ENCODE results near the gene ATG16L1.

The ATG16L1 gene

GRCh38 chr2:233303252-233303651, 51.8 kb downstream of the ATG16L1 start:
- Histone ChIP-seq H3K27me3 (ENCODE audit: control insufficient read depth, insufficient read depth, low read length) (no peaks in the 10 kb centered on the region), H3K9me3 (ENCODE audit: control insufficient read depth, low read length) (no peaks in the 10 kb centered on the region), H3K4me1 (no peaks in the 10 kb centered on the region), H3K9ac (no peak overlapping the region), H3K79me2 (no peaks in the 10 kb centered on the region), H3K27ac (no peak overlapping the region), H2AFZ (no peak overlapping the region), H3K4me3 (ENCODE audit: low read depth, low read length) (no peak overlapping the region), H3K36me3 (ENCODE audit: control insufficient read depth, insufficient read depth, low read length) (no peaks in the 10 kb centered on the region), H3K4me2 (ENCODE audit: low read length) (no peak overlapping the region)
- TF ChIP-seq CTCF (IDR thresholded peaks at IDR 0.05), result no peak

GRCh38 chr2:233307565-233307964, 56.1 kb downstream of the ATG16L1 start, which contains the start of gene SAG:
TSS of gene SAG (plus strand) at chr2:233307816. CDS start at chr2:233309190, 1,374 bp downstream.
- H2AFZ ChIP-seq, result no peak within 1 kb of the TSS
- no peak for TF ChIP-seq CTCF (IDR thresholded peaks at IDR 0.05)
- H3K79me2 ChIP-seq, result no peaks in the 10 kb centered on the region
- H3K27ac ChIP-seq, result no peak within 1 kb of the TSS
- H3K4me2 ChIP-seq (ENCODE audit: low read length), result no peak within 1 kb of the TSS
- H3K4me3 ChIP-seq (ENCODE audit: low read depth, low read length), result no peak within 1 kb of the TSS
- H3K9ac ChIP-seq, result no peak within 1 kb of the TSS
- H3K4me1 ChIP-seq, result no peaks in the 10 kb centered on the region
- no peaks in the 10 kb centered on the region for H3K9me3 ChIP-seq (ENCODE audit: control insufficient read depth, low read length)
- H3K27me3 ChIP-seq (ENCODE audit: control insufficient read depth, insufficient read depth, low read length), result no peaks in the 10 kb centered on the region
- no peaks in the 10 kb centered on the region for H3K36me3 ChIP-seq (ENCODE audit: control insufficient read depth, insufficient read depth, low read length)

GRCh38 chr2:233311241-233311926, 59.9 kb downstream of the ATG16L1 start:
- H3K9me3 ChIP-seq (ENCODE audit: control insufficient read depth, low read length), result no peaks in the 10 kb centered on the region
- H3K36me3 ChIP-seq (ENCODE audit: control insufficient read depth, insufficient read depth, low read length), result no peaks in the 10 kb centered on the region
- H3K4me1 ChIP-seq, result no peaks in the 10 kb centered on the region
- H2AFZ ChIP-seq, result no peak overlapping the region
- H3K4me3 ChIP-seq (ENCODE audit: low read depth, low read length), result no peak overlapping the region
- no peak overlapping the region for H3K9ac ChIP-seq
- no peak overlapping the region for H3K4me2 ChIP-seq (ENCODE audit: low read length)
- H3K79me2 ChIP-seq, result no peaks in the 10 kb centered on the region
- no peaks in the 10 kb centered on the region for H3K27me3 ChIP-seq (ENCODE audit: control insufficient read depth, insufficient read depth, low read length)
- TF ChIP-seq CTCF (IDR thresholded peaks at IDR 0.05), result no peak
- H3K27ac ChIP-seq, result no peak overlapping the region

GRCh38 chr2:233312874-233313273, 61.4 kb downstream of the ATG16L1 start:
- H3K9ac ChIP-seq, result no peak overlapping the region
- no peaks in the 10 kb centered on the region for H3K4me1 ChIP-seq
- no peaks in the 10 kb centered on the region for H3K9me3 ChIP-seq (ENCODE audit: control insufficient read depth, low read length)
- H3K36me3 ChIP-seq (ENCODE audit: control insufficient read depth, insufficient read depth, low read length), result no peaks in the 10 kb centered on the region
- no peak overlapping the region for H2AFZ ChIP-seq
- TF ChIP-seq CTCF (IDR thresholded peaks at IDR 0.05), result no peak
- H3K4me2 ChIP-seq (ENCODE audit: low read length), result no peak overlapping the region
- no peak overlapping the region for H3K4me3 ChIP-seq (ENCODE audit: low read depth, low read length)
- H3K27me3 ChIP-seq (ENCODE audit: control insufficient read depth, insufficient read depth, low read length), result no peaks in the 10 kb centered on the region
- H3K27ac ChIP-seq, result no peak overlapping the region
- no peaks in the 10 kb centered on the region for H3K79me2 ChIP-seq

Measured in parathyroid adenoma (tissue), 2 donors.